ENCODE data around the gene DYTN.

DYTN gene

GRCh38 chr2:206647985-206648384, 70.2 kb downstream of the DYTN start:
- H3K4me1 ChIP-seq (ENCODE audit: control insufficient read depth, insufficient read depth, low read length): no peaks in the 10 kb centered on the region
- no peaks in the 10 kb centered on the region for H3K36me3 ChIP-seq (ENCODE audit: control insufficient read depth in 2 of 2, insufficient read depth in 2 of 2, low read length in 2 of 2)
- H3K27ac ChIP-seq (ENCODE audit: low read length): no peak overlapping the region
- no peak overlapping the region for H3K9ac ChIP-seq (ENCODE audit: low read length in 2 of 2)
- no peak overlapping the region for H3K4me3 ChIP-seq (ENCODE audit: low read length in 2 of 2)
- H3K27me3 ChIP-seq (ENCODE audit: control insufficient read depth in 1 of 2, insufficient read depth in 2 of 2, low read length in 2 of 2): peaks cover 0 to 3% of the 10 kb centered on the region in 2 donors
- H3K9me3 ChIP-seq (ENCODE audit: control insufficient read depth in 2 of 2, low read length in 2 of 2): no peaks in the 10 kb centered on the region

DNA sequence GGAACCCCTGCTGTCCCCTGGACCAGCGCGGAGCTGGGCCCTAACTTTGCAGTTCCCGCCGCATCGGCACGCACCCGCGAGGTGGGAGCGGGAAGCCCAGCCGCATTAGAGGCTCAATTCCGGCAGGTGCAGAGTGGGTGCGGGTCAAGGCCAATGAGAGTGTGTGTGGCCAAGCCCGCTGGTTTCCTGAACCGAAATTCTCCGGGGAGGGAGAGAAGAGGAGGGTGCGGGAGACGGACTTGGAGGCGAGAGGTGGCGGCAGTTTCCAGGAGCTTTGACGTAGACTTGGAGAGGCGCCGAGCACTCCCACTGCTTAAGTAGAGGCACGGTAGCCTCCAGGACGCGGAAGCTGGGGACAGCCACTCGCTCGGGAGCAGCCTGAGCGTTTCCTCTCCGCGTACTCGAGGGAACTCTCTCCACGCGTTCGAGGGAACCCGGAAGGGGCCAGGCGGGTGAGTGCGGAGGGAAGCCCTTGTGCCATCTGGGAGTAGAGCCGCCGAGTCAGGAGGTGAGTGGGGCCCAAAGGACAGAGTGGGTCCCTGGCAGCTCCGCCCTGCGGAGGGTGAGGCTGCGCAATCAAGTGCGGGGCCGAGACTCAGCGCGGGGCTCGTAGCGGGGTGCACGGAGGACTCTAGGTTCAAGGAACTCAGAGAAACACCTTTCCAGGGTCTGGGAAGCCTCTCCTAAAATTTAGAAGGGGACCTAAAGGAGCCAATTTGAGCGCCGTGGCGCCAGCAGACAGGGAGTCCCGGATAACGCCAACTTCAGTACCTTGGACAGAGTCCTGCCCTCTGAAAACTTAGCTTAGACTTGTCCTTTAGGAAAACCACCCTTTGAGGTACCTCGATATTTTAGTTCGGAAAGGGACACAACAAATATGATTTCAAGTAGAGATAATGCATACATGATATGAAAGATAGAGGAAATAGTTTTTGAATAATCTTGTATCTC, 75.8 kb downstream of the DYTN start, which contains the start of gene FAM237A:
TSS of gene FAM237A (plus strand) at position 413 of the 951 bp plus-strand sequence. CDS start 1,750 bp downstream, outside the sequence.
- Histone ChIP-seq H3K27me3 (ENCODE audit: control insufficient read depth in 1 of 2, insufficient read depth in 2 of 2, low read length in 2 of 2) (peaks cover 15 to 19% of the 10 kb centered on the region in 2 donors), H3K27ac (ENCODE audit: low read length) (no peak within 1 kb of the TSS), H3K4me1 (ENCODE audit: control insufficient read depth, insufficient read depth, low read length) (no peaks in the 10 kb centered on the region), H3K9ac (ENCODE audit: low read length in 2 of 2) (no peak within 1 kb of the TSS), H3K36me3 (ENCODE audit: control insufficient read depth in 2 of 2, insufficient read depth in 2 of 2, low read length in 2 of 2) (no peaks in the 10 kb centered on the region), H3K4me3 (ENCODE audit: low read length in 2 of 2) (no peak within 1 kb of the TSS), H3K9me3 (ENCODE audit: control insufficient read depth in 2 of 2, low read length in 2 of 2) (peaks cover 0 to 2% of the 10 kb centered on the region in 2 donors)

DNA sequence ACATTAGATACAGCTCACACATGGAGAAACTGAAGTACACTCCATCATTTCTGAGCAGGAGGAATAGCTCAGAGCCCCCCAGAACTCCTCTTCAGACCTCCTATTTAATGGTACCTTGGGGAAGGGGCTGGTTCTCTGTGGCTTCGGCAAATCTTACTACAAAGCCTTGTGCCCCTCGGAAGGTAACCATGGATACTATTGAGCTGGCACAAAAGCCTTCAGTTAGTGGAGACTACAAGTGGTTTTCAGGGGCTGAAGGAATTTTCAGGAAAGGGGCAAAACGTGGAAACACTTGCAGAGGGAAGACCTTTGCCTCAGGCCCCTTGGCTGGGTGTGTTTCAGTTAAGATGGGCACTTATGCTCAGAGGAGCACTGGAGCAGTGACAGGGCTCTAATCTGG, 77.0 kb downstream of the DYTN start:
- Histone ChIP-seq H3K4me1 (ENCODE audit: control insufficient read depth, insufficient read depth, low read length) (no peaks in the 10 kb centered on the region), H3K4me3 (ENCODE audit: low read length in 2 of 2) (no peak overlapping the region), H3K36me3 (ENCODE audit: control insufficient read depth in 2 of 2, insufficient read depth in 2 of 2, low read length in 2 of 2) (no peaks in the 10 kb centered on the region), H3K27me3 (ENCODE audit: control insufficient read depth in 1 of 2, insufficient read depth in 2 of 2, low read length in 2 of 2) (peaks cover 15 to 19% of the 10 kb centered on the region in 2 donors), H3K9me3 (ENCODE audit: control insufficient read depth in 2 of 2, low read length in 2 of 2) (peaks cover 0 to 2% of the 10 kb centered on the region in 2 donors), H3K9ac (ENCODE audit: low read length in 2 of 2) (no peak overlapping the region), H3K27ac (ENCODE audit: low read length) (no peak overlapping the region)

- H3K9me3 ChIP-seq (ENCODE audit: control insufficient read depth in 2 of 2, low read length in 2 of 2): peaks cover 0 to 2% of the 10 kb centered on the region in 2 donors
Measured at GRCh38 chr2:206639636-206640035, 78.6 kb downstream of the DYTN start.

DNA sequence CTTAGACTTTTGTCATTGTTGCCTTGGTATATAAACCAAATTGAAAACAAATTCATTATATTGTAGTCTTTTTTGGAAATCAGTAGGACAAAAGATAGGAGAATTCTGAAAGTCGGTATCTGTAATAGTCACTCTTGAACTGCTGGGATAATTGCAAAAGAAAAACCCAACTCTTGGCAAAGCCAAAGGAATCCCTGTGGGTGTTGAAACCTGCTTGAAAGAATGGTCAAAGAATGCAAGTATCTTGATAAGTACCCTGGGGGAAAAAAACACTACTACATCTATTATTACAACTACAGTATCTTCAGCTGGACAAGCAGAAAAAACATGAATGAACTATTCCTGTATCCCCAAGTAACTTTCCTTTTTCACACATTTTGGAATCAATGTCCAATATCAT, 83.2 kb downstream of the DYTN start:
- H3K27ac ChIP-seq (ENCODE audit: low read length): no peak overlapping the region
- no peaks in the 10 kb centered on the region for H3K9me3 ChIP-seq (ENCODE audit: control insufficient read depth in 2 of 2, low read length in 2 of 2)
- no peaks in the 10 kb centered on the region for H3K27me3 ChIP-seq (ENCODE audit: control insufficient read depth in 1 of 2, insufficient read depth in 2 of 2, low read length in 2 of 2)
- H3K36me3 ChIP-seq (ENCODE audit: control insufficient read depth in 2 of 2, insufficient read depth in 2 of 2, low read length in 2 of 2): no peaks in the 10 kb centered on the region
- no peak overlapping the region for H3K9ac ChIP-seq (ENCODE audit: low read length in 2 of 2)
- no peak overlapping the region for H3K4me3 ChIP-seq (ENCODE audit: low read length in 2 of 2)
- no peaks in the 10 kb centered on the region for H3K4me1 ChIP-seq (ENCODE audit: control insufficient read depth, insufficient read depth, low read length)

More at GRCh38 chr2:206639636-206640035, 78.6 kb downstream of the DYTN start:
- Histone ChIP-seq H3K36me3 (ENCODE audit: control insufficient read depth in 2 of 2, insufficient read depth in 2 of 2, low read length in 2 of 2) (no peaks in the 10 kb centered on the region), H3K27ac (ENCODE audit: low read length) (no peak overlapping the region), H3K9ac (ENCODE audit: low read length in 2 of 2) (no peak overlapping the region), H3K4me3 (ENCODE audit: low read length in 2 of 2) (no peak overlapping the region), H3K27me3 (ENCODE audit: control insufficient read depth in 1 of 2, insufficient read depth in 2 of 2, low read length in 2 of 2) (peaks cover 15 to 19% of the 10 kb centered on the region in 2 donors), H3K4me1 (ENCODE audit: control insufficient read depth, insufficient read depth, low read length) (no peaks in the 10 kb centered on the region)

DNA sequence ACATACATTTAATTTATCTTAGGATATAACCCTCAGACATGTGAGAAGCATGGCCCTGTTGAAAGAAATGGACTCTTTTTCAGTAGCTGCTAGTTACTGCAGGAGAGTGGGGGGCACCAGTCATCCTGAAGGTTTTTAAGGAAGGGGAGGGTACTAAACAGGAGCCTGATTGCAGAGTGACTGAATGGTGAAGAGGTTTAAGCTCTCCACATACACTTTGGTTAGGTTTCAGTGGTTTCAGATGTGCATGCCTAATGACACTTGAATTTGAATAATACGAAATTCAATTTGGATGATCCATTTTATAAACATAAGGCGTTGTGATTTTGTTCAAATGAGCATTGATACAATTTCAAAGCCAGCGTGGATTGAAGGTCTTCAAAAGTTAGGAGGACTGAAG, 86.9 kb downstream of the DYTN start:
- peaks cover 0 to 3% of the 10 kb centered on the region in 2 donors for H3K27me3 ChIP-seq (ENCODE audit: control insufficient read depth in 1 of 2, insufficient read depth in 2 of 2, low read length in 2 of 2)
- H3K9ac ChIP-seq (ENCODE audit: low read length in 2 of 2): no peak overlapping the region
- no peaks in the 10 kb centered on the region for H3K4me1 ChIP-seq (ENCODE audit: control insufficient read depth, insufficient read depth, low read length)
- H3K9me3 ChIP-seq (ENCODE audit: control insufficient read depth in 2 of 2, low read length in 2 of 2): no peaks in the 10 kb centered on the region
- H3K4me3 ChIP-seq (ENCODE audit: low read length in 2 of 2): no peak overlapping the region
- H3K36me3 ChIP-seq (ENCODE audit: control insufficient read depth in 2 of 2, insufficient read depth in 2 of 2, low read length in 2 of 2): no peaks in the 10 kb centered on the region
- H3K27ac ChIP-seq (ENCODE audit: low read length): no peak overlapping the region

DNA sequence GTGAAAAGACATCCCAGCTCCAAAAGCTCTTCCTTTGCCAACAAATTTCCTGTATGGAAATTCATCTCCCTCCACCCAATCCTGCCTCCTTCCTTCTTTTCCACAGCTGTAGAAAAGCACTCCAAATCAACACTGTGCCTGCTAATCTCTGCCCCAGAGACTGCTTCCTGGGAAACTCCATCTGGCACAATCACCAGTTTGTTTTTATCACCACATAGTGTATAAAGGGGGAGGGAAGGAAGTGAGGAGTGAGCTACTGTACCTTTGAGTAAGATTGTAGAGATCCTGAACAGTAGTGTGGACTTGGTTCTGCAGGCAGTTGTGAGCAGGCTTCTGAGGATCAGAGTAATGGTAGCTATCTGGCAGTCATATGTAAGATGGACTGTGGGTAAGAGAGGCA, 90.6 kb downstream of the DYTN start:
- Histone ChIP-seq H3K36me3 (ENCODE audit: control insufficient read depth in 2 of 2, insufficient read depth in 2 of 2, low read length in 2 of 2) (no peaks in the 10 kb centered on the region), H3K27ac (ENCODE audit: low read length) (no peak overlapping the region), H3K4me3 (ENCODE audit: low read length in 2 of 2) (no peak overlapping the region), H3K9me3 (ENCODE audit: control insufficient read depth in 2 of 2, low read length in 2 of 2) (no peaks in the 10 kb centered on the region), H3K4me1 (ENCODE audit: control insufficient read depth, insufficient read depth, low read length) (no peaks in the 10 kb centered on the region), H3K9ac (ENCODE audit: low read length in 2 of 2) (no peak overlapping the region), H3K27me3 (ENCODE audit: control insufficient read depth in 1 of 2, insufficient read depth in 2 of 2, low read length in 2 of 2) (peaks cover 0 to 3% of the 10 kb centered on the region in 2 donors)

GRCh38 chr2:206626108-206626507, 92.1 kb downstream of the DYTN start:
- H3K27ac ChIP-seq (ENCODE audit: low read length): no peak overlapping the region
- H3K27me3 ChIP-seq (ENCODE audit: control insufficient read depth in 1 of 2, insufficient read depth in 2 of 2, low read length in 2 of 2): peaks cover 0 to 3% of the 10 kb centered on the region in 2 donors
- no peaks in the 10 kb centered on the region for H3K4me1 ChIP-seq (ENCODE audit: control insufficient read depth, insufficient read depth, low read length)
- no peak overlapping the region for H3K4me3 ChIP-seq (ENCODE audit: low read length in 2 of 2)
- no peaks in the 10 kb centered on the region for H3K36me3 ChIP-seq (ENCODE audit: control insufficient read depth in 2 of 2, insufficient read depth in 2 of 2, low read length in 2 of 2)
- no peak overlapping the region for H3K9ac ChIP-seq (ENCODE audit: low read length in 2 of 2)
- H3K9me3 ChIP-seq (ENCODE audit: control insufficient read depth in 2 of 2, low read length in 2 of 2): no peaks in the 10 kb centered on the region

GRCh38 chr2:206619011-206619410, 99.2 kb downstream of the DYTN start:
- H3K27me3 ChIP-seq (ENCODE audit: control insufficient read depth in 1 of 2, insufficient read depth in 2 of 2, low read length in 2 of 2): no peaks in the 10 kb centered on the region
- H3K4me3 ChIP-seq (ENCODE audit: low read length in 2 of 2): no peak overlapping the region
- H3K36me3 ChIP-seq (ENCODE audit: control insufficient read depth in 2 of 2, insufficient read depth in 2 of 2, low read length in 2 of 2): no peaks in the 10 kb centered on the region
- H3K9ac ChIP-seq (ENCODE audit: low read length in 2 of 2): no peak overlapping the region
- no peaks in the 10 kb centered on the region for H3K4me1 ChIP-seq (ENCODE audit: control insufficient read depth, insufficient read depth, low read length)
- H3K27ac ChIP-seq (ENCODE audit: low read length): no peak overlapping the region
- H3K9me3 ChIP-seq (ENCODE audit: control insufficient read depth in 2 of 2, low read length in 2 of 2): no peaks in the 10 kb centered on the region

GRCh38 chr2:206616151-206616550, 102.0 kb downstream of the DYTN start:
- Histone ChIP-seq H3K27ac (ENCODE audit: low read length) (no peak overlapping the region), H3K36me3 (ENCODE audit: control insufficient read depth in 2 of 2, insufficient read depth in 2 of 2, low read length in 2 of 2) (no peaks in the 10 kb centered on the region), H3K9ac (ENCODE audit: low read length in 2 of 2) (no peak overlapping the region), H3K4me1 (ENCODE audit: control insufficient read depth, insufficient read depth, low read length) (no peaks in the 10 kb centered on the region), H3K4me3 (ENCODE audit: low read length in 2 of 2) (no peak overlapping the region), H3K9me3 (ENCODE audit: control insufficient read depth in 2 of 2, low read length in 2 of 2) (no peaks in the 10 kb centered on the region), H3K27me3 (ENCODE audit: control insufficient read depth in 1 of 2, insufficient read depth in 2 of 2, low read length in 2 of 2) (no peaks in the 10 kb centered on the region)
